Chondrocyte (in vitro differentiated cells): ENCODE measurements around the gene TSPAN11. TPM values are rescaled to one million over a fixed set of nuclear protein-coding genes. Genes with fewer than 3 reads are reported as not detected.

Source experiments
- DNase-seq: peaks from one replicate; pipeline ENCODE4 v3.0.0; 2021; ENCODE audit warnings: mixed read lengths, low spot score
- H3K27ac Mint-ChIP-seq: one replicate; pipeline ENCODE4 v1.8.0; 2021; ENCODE audit warnings: mild to moderate bottlenecking, moderate library complexity, mixed read lengths; ENCODE audit not compliant: unreplicated experiment
- H3K27me3 Mint-ChIP-seq: 2 replicates; pipeline ENCODE4 v1.8.0; 2021; ENCODE audit warnings: low read depth, mixed read lengths
- H3K36me3 Mint-ChIP-seq: 2 replicates; pipeline ENCODE4 v1.8.0; 2021; ENCODE audit warnings: low read depth, mixed read lengths
- H3K4me1 Mint-ChIP-seq: 2 replicates; pipeline ENCODE4 v1.8.0; 2021; ENCODE audit warnings: low read depth, mild to moderate bottlenecking, mixed read lengths
- H3K4me3 Mint-ChIP-seq: one replicate; pipeline ENCODE4 v1.8.0; 2021; ENCODE audit warnings: mild to moderate bottlenecking, moderate library complexity, mixed read lengths; ENCODE audit not compliant: unreplicated experiment
- H3K9me3 Mint-ChIP-seq: 2 replicates; pipeline ENCODE4 v1.8.0; 2021; ENCODE audit warnings: low read depth, mixed read lengths
- total RNA-seq: library from RNA; stranded (reverse); gene quantifications from 3 replicates; pipeline ENCODE4 v1.2.1, GENCODE V29; 2021
- TF ChIP-seq, protein P1 (sequence below): fragments of 200-600 bp; sonication (generic); IDR thresholded peaks from 2 replicates; pipeline ENCODE4 v1.5.0; 2021; ENCODE audit warnings: antibody characterized with exemption, mild to moderate bottlenecking, moderate library complexity

TSPAN11 gene
- total RNA-seq, 1 donor from 2014 or later, result 0.95 TPM

DNA sequence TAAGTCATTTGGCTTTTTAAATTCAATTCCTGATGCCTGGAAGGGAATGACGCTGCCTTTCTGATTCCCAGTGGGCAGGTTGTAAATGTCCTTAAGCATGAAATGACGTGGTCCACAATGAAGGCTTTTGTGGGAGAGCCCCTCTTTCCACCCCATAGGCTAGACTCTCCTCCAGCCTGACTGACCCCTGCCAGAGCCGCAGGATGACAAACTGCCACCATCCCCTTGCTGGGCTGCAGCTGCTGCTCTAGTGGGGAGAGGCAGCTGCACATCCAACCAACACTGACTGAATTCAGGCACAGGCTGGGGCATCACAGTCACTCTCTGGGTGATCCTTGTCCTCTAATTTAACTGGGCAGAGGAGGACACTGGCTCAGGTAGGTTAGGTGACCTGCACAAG, 6.3 kb downstream of the TSPAN11 start:
- TF ChIP-seq, protein P1, sequence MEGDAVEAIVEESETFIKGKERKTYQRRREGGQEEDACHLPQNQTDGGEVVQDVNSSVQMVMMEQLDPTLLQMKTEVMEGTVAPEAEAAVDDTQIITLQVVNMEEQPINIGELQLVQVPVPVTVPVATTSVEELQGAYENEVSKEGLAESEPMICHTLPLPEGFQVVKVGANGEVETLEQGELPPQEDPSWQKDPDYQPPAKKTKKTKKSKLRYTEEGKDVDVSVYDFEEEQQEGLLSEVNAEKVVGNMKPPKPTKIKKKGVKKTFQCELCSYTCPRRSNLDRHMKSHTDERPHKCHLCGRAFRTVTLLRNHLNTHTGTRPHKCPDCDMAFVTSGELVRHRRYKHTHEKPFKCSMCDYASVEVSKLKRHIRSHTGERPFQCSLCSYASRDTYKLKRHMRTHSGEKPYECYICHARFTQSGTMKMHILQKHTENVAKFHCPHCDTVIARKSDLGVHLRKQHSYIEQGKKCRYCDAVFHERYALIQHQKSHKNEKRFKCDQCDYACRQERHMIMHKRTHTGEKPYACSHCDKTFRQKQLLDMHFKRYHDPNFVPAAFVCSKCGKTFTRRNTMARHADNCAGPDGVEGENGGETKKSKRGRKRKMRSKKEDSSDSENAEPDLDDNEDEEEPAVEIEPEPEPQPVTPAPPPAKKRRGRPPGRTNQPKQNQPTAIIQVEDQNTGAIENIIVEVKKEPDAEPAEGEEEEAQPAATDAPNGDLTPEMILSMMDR, result no peak
- Mint-ChIP-seq H3K4me1 (no peaks in the 10 kb centered on the region), H3K36me3 (no peaks in the 10 kb centered on the region), H3K4me3 (no peak overlapping the region), H3K9me3 (peaks cover 3% of the 10 kb centered on the region), H3K27ac (no peak overlapping the region), H3K27me3 (peaks cover 17% of the 10 kb centered on the region)
- no peak for DNase-seq

DNA sequence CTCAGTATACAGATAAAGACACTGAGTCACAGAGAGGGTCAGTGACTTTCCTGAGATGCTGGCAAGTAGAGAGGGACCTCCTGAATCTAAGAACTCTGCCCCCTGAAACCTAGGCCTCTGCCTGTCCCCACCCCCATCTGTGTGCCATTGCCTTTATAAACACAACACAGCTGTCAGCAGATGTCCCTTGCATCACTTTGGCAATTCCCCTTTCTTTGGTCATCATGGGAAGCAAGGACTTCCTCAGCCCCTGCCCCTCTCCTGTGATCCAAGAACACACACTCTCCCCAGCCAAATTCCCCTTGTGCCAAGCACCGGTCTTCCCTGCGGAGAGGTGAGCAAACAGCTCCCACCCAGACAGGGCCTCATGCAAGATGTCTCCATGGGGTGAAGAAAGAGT, 8.3 kb downstream of the TSPAN11 start:
- Mint-ChIP-seq H3K36me3 (no peaks in the 10 kb centered on the region), H3K27me3 (peaks cover 20% of the 10 kb centered on the region), H3K4me3 (no peak overlapping the region), H3K4me1 (no peaks in the 10 kb centered on the region), H3K9me3 (peaks cover 3% of the 10 kb centered on the region), H3K27ac (no peak overlapping the region)
- no peak for DNase-seq
- TF ChIP-seq, protein P1, result no peak

DNA sequence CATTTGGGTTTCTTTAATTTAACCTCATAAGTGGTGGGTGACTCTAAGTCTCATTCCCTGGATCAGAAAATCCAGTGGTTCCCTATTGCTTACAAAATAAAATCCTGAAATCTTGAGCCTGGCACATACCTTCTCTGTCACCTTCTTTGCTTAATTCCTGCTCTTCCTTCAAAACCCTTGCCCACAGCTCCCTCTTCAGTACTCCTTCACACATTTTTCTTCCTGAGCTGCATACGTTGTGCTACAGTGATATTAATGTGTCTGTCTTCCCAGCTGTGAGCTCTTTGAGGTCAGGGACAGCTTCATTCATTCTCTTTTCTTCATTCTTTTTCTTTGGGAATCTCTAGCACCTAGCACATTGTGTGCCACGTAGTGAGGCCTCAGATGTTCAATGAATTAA, 9.5 kb downstream of the TSPAN11 start:
- H3K9me3 Mint-ChIP-seq, result peaks cover 3% of the 10 kb centered on the region
- TF ChIP-seq, protein P1, result peak; percentile 45
- no peaks in the 10 kb centered on the region for H3K4me1 Mint-ChIP-seq
- no peaks in the 10 kb centered on the region for H3K36me3 Mint-ChIP-seq
- peaks cover 18% of the 10 kb centered on the region for H3K27me3 Mint-ChIP-seq
- no peak overlapping the region for H3K27ac Mint-ChIP-seq
- no peak for DNase-seq
- H3K4me3 Mint-ChIP-seq, result no peak overlapping the region

DNA sequence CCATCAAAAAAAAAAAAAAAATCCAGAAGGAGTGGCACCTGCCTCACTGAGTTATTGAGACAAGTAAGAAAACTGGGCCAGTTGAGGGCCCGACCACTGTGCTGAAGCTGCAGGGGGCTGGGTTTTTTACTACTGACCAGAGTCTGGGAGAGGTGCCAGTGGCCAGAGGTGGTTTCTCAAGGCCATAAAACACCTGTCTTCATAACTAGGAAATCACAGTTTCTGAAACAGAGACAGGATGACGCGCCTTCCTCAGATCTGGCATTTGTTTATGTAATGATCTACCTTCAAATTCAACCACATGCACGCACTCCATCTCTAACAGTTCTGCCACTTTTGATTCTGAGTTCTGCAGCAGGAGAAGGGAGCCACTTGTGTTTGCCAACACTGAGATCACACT, 12.7 kb downstream of the TSPAN11 start:
- Mint-ChIP-seq H3K4me1 (no peaks in the 10 kb centered on the region), H3K4me3 (no peak overlapping the region), H3K27ac (no peak overlapping the region), H3K27me3 (peaks cover 18% of the 10 kb centered on the region), H3K36me3 (no peaks in the 10 kb centered on the region), H3K9me3 (peaks cover 3% of the 10 kb centered on the region)
- TF ChIP-seq, protein P1, result no peak
- no peak for DNase-seq

DNA sequence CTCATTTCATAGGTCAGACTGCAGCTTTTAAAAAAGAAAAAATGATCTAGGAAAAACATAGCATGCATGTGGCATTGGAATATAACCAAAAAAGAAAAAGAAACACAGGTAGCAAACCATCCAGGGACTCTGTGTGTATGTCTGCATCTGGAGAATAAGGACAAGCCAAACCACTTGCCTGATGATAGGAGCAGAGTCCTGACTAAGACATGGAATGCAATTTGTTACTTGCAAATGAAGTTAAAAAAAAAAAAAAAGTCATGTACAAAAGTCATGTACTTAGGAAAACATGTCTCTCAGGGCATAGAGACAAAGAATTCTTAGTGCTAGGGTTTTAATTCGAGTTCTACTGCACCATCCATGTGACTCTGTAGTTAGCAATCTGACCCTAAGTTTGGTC, 15.9 kb downstream of the TSPAN11 start:
- no peak for DNase-seq
- H3K4me3 Mint-ChIP-seq, result no peak overlapping the region
- TF ChIP-seq, protein P1, result no peak
- no peaks in the 10 kb centered on the region for H3K9me3 Mint-ChIP-seq
- no peak overlapping the region for H3K27ac Mint-ChIP-seq
- peaks cover 8% of the 10 kb centered on the region for H3K27me3 Mint-ChIP-seq
- H3K4me1 Mint-ChIP-seq, result no peaks in the 10 kb centered on the region
- H3K36me3 Mint-ChIP-seq, result no peaks in the 10 kb centered on the region
